ENCODE measurements around the gene RIPPLY3.

DNA sequence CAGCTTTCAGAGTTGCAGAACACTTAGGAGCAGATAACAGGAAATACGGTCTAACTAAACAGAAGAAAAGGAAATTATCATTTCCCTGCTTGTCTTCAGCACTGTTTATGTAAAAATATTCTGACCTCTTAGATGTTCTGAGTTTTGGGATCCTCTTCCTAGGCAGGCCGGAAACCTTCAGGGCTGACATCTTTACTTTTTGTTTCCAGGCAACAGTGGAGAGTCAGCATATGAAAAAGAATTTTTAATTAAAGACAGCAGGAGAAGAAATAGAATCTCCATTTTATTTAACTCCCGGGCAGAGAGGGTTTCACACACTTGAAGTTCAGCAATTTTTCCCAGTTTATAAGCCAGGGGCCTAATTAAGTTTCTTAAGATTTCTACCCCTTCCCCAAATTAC, 5.1 kb upstream of the RIPPLY3 start:
- TF ChIP-seq, protein P1, sequence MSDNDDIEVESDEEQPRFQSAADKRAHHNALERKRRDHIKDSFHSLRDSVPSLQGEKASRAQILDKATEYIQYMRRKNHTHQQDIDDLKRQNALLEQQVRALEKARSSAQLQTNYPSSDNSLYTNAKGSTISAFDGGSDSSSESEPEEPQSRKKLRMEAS (IDR thresholded peaks at IDR 0.05; ENCODE audit: low read depth, low read length): no peak
- TF ChIP-seq, protein P2, sequence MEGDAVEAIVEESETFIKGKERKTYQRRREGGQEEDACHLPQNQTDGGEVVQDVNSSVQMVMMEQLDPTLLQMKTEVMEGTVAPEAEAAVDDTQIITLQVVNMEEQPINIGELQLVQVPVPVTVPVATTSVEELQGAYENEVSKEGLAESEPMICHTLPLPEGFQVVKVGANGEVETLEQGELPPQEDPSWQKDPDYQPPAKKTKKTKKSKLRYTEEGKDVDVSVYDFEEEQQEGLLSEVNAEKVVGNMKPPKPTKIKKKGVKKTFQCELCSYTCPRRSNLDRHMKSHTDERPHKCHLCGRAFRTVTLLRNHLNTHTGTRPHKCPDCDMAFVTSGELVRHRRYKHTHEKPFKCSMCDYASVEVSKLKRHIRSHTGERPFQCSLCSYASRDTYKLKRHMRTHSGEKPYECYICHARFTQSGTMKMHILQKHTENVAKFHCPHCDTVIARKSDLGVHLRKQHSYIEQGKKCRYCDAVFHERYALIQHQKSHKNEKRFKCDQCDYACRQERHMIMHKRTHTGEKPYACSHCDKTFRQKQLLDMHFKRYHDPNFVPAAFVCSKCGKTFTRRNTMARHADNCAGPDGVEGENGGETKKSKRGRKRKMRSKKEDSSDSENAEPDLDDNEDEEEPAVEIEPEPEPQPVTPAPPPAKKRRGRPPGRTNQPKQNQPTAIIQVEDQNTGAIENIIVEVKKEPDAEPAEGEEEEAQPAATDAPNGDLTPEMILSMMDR (IDR thresholded peaks at IDR 0.05; ENCODE audit: low read depth, low read length): no peak
- no peak for TF ChIP-seq POLR2A (IDR thresholded peaks at IDR 0.05; ENCODE audit: extremely low read depth, insufficient read length)
